CD4-positive, alpha-beta T cell (primary cell): Measurements from ENCODE around the gene FHOD3. TPM values are rescaled to one million over a fixed set of nuclear protein-coding genes. Genes with fewer than 3 reads are reported as not detected.

ENCODE experiments used
- ATAC-seq: fragments of 200-7000 bp; cut with Tn5 transposase; one replicate; pipeline ENCODE4 v1.10.0; 2022; ENCODE audit warnings: mild to moderate bottlenecking; ENCODE audit not compliant: poor library complexity
- CTCF ChIA-PET: fragments of 350-600 bp; sonication (Branson Sonifier 250); formaldehyde crosslinking; loops from one replicate; lab custom pipeline; 2021; ENCODE audit warnings: antibody characterized with exemption, inconsistent platforms; lab: Charles Lee
- POLR2A ChIA-PET: fragments of 350-600 bp; sonication (Branson Sonifier 250); formaldehyde crosslinking; loops from one replicate; lab custom pipeline; 2021; ENCODE audit warnings: antibody characterized with exemption, inconsistent platforms; lab: Charles Lee
- DNase-seq, 14 experiments: peaks; one replicate each; pipeline ENCODE4 v3.0.0-alpha.2; 2013 to 2020; ENCODE audit warnings: mixed read lengths in 2 of 14
- H3K27ac ChIP-seq, 2 donors: one replicate each; pipeline versions ENCODE4 v1.5.1 to v1.7.0; 2013; ENCODE audit warnings: low read length in 2 of 2, low read depth in 1 of 2, mild to moderate bottlenecking in 1 of 2
- H3K27me3 ChIP-seq, 2 experiments: 1 replicate in 1 of 2; 2 replicates in 1 of 2; pipeline versions ENCODE4 v1.6.1 to v1.7.0; 2013; ENCODE audit warnings: low read length in 2 of 2, control low read depth in 1 of 2, mild to moderate bottlenecking in 1 of 2, moderate library complexity in 1 of 2; ENCODE audit not compliant: insufficient read depth in 2 of 2, control insufficient read depth in 1 of 2
- H3K36me3 ChIP-seq: one replicate; pipeline ENCODE4 v1.6.1; 2013; ENCODE audit warnings: low read length, control low read depth; ENCODE audit not compliant: insufficient read depth
- H3K4me1 ChIP-seq: one replicate; pipeline ENCODE4 v1.6.1; 2013; ENCODE audit warnings: low read length, control low read depth; ENCODE audit not compliant: insufficient read depth
- H3K4me3 ChIP-seq: one replicate; pipeline ENCODE4 v1.5.1; 2013; ENCODE audit warnings: mild to moderate bottlenecking, low read length, moderate library complexity
- H3K9me3 ChIP-seq, 2 experiments: 1 replicate in 1 of 2; 2 replicates in 1 of 2; pipeline versions ENCODE4 v1.6.1 to v1.7.0; 2013; ENCODE audit warnings: low read length in 2 of 2, mild to moderate bottlenecking in 2 of 2, control low read depth in 1 of 2, moderate library complexity in 1 of 2; ENCODE audit not compliant: control insufficient read depth in 1 of 2, insufficient read depth in 1 of 2
- H3K27ac Mint-ChIP-seq: one replicate; pipeline ENCODE4 v1.8.0; 2020; ENCODE audit warnings: mixed read lengths
- H3K27me3 Mint-ChIP-seq: one replicate; pipeline ENCODE4 v1.8.0; 2021; ENCODE audit warnings: mixed read lengths
- H3K36me3 Mint-ChIP-seq: one replicate; pipeline ENCODE4 v1.8.0; 2021; ENCODE audit warnings: low read depth, mixed read lengths
- H3K4me1 Mint-ChIP-seq: one replicate; pipeline ENCODE4 v1.8.0; 2021; ENCODE audit warnings: low read depth, mixed read lengths
- H3K4me3 Mint-ChIP-seq: one replicate; pipeline ENCODE4 v1.8.0; 2020; ENCODE audit warnings: mild to moderate bottlenecking, mixed read lengths
- H3K9me3 Mint-ChIP-seq: one replicate; pipeline ENCODE4 v1.8.0; 2020; ENCODE audit warnings: mixed read lengths
- CTCF ChIP-seq: fragments of 200-600 bp; IDR thresholded peaks from one replicate; pipeline ENCODE4 v1.8.0; 2022; ENCODE audit warnings: antibody characterized with exemption, mild to moderate bottlenecking
- intact Hi-C, 2 experiments: fragments of 100-400 bp; cut with DNase I in 1 of 2; cut with micrococcal nuclease in 1 of 2; formaldehyde crosslinking; loops; one replicate each; pipeline versions ENCODE4 v1.15.1 to v1.9.0; 2023 to 2025; cut with DNase I, micrococcal nuclease
- total RNA-seq, 174 experiments: library from RNA in 2 of 174; stranded (reverse) in 2 of 174; gene quantifications; one replicate each; pipeline ENCODE4 v1.2.3 and lab custom pipeline; 2021 to 2026

The FHOD3 gene
- total RNA-seq, 2 experiments from 2014 or later = not detected

GRCh38 chr18:36380173-36380827, 82.8 kb downstream of the FHOD3 start:
- no peak for TF ChIP-seq CTCF
- Mint-ChIP-seq H3K4me1 (no peaks in the 10 kb centered on the region), H3K27ac (no peak overlapping the region), H3K4me3 (no peak overlapping the region), H3K9me3 (no peaks in the 10 kb centered on the region), H3K36me3 (no peaks in the 10 kb centered on the region), H3K27me3 (no peaks in the 10 kb centered on the region)
- DNase-seq (no peak), ATAC-seq (no peak)
- no peak overlapping the region for H3K27ac ChIP-seq
- H3K4me1 ChIP-seq = no peaks in the 10 kb centered on the region
- H3K27me3 ChIP-seq = peaks cover 4 to 9% of the 10 kb centered on the region in 2 experiments
- intact Hi-C loops = no loop called here
- no peak overlapping the region for H3K4me3 ChIP-seq
- ChIA-PET CTCF (no interaction called here), POLR2A (no interaction called here)
- no peaks in the 10 kb centered on the region for H3K36me3 ChIP-seq
- H3K9me3 ChIP-seq = no peaks in the 10 kb centered on the region

GRCh38 chr18:36381075-36381474, 83.6 kb downstream of the FHOD3 start:
- no peaks in the 10 kb centered on the region for H3K9me3 ChIP-seq
- Mint-ChIP-seq H3K36me3 (no peaks in the 10 kb centered on the region), H3K27me3 (no peaks in the 10 kb centered on the region), H3K27ac (no peak overlapping the region), H3K9me3 (no peaks in the 10 kb centered on the region), H3K4me1 (no peaks in the 10 kb centered on the region), H3K4me3 (no peak overlapping the region)
- no peak overlapping the region for H3K27ac ChIP-seq
- no peak overlapping the region for H3K4me3 ChIP-seq
- ChIA-PET POLR2A (no interaction called here), CTCF (no interaction called here)
- intact Hi-C loops = no loop called here
- ATAC-seq (no peak), DNase-seq (no peak)
- H3K4me1 ChIP-seq = no peaks in the 10 kb centered on the region
- H3K36me3 ChIP-seq = no peaks in the 10 kb centered on the region
- H3K27me3 ChIP-seq = peaks cover 4 to 9% of the 10 kb centered on the region in 2 experiments
- no peak for TF ChIP-seq CTCF

- H3K27ac ChIP-seq = no peak overlapping the region
- Mint-ChIP-seq H3K36me3 (no peaks in the 10 kb centered on the region), H3K27me3 (no peaks in the 10 kb centered on the region), H3K9me3 (no peaks in the 10 kb centered on the region), H3K4me1 (no peaks in the 10 kb centered on the region), H3K4me3 (no peak overlapping the region), H3K27ac (no peak overlapping the region)
- H3K27me3 ChIP-seq = peaks cover 4 to 6% of the 10 kb centered on the region in 2 experiments
- TF ChIP-seq CTCF = no peak
- ChIA-PET CTCF (no interaction called here), POLR2A (no interaction called here)
- intact Hi-C loops = no loop called here
- H3K4me3 ChIP-seq = no peak overlapping the region
- ATAC-seq (no peak), DNase-seq (no peak)
- no peaks in the 10 kb centered on the region for H3K4me1 ChIP-seq
- H3K9me3 ChIP-seq = no peaks in the 10 kb centered on the region
- no peaks in the 10 kb centered on the region for H3K36me3 ChIP-seq
These were observed 85.3 kb downstream of the FHOD3 start for GRCh38 chr18:36382854-36383253.
